Esophagus squamous epithelium (tissue), 5 donors: ENCODE data around the gene PTGDS. TPM values are rescaled to one million over a fixed set of nuclear protein-coding genes. Genes with fewer than 3 reads are reported as not detected.

ENCODE experiments used
- DNase-seq: peaks from one replicate; lab custom pipeline; 2025; lab: John Stamatoyannopoulos, UW
- H3K27ac ChIP-seq, 4 donors: fragments of 200-600 bp; sonication (generic); one replicate each; pipeline ENCODE4 v1.5.1; 2016 to 2019; ENCODE audit warnings: mild to moderate bottlenecking in 1 of 4
- H3K27me3 ChIP-seq, 4 donors: fragments of 200-600 bp; sonication (generic); 1 replicate in 3 of 4; 2 replicates in 1 of 4; pipeline versions ENCODE4 v1.5.1 to v1.6.0; 2017 to 2021; ENCODE audit warnings: antibody characterized with exemption in 1 of 4
- H3K36me3 ChIP-seq, 3 donors: fragments of 200-600 bp; sonication (generic); one replicate each; pipeline ENCODE4 v1.5.1; 2016 to 2019
- H3K4me1 ChIP-seq, 3 donors: fragments of 200-600 bp; sonication (generic); one replicate each; pipeline ENCODE4 v1.5.1; 2017 to 2019
- H3K4me3 ChIP-seq, 4 donors: fragments of 200-600 bp; sonication (generic); 1 replicate in 3 of 4; 2 replicates in 1 of 4; pipeline ENCODE4 v1.5.1; 2016 to 2019; ENCODE audit warnings: mild to moderate bottlenecking in 2 of 4, moderate library complexity in 1 of 4
- H3K9me3 ChIP-seq, 3 donors: fragments of 200-600 bp; sonication (generic); one replicate each; pipeline ENCODE4 v1.5.1; 2016 to 2019
- CTCF ChIP-seq, 6 experiments: fragments of 450-650 bp in 4 of 6; fragments of 200-600 bp in 2 of 6; sonication (generic) in 2 of 6; IDR thresholded peaks; one replicate each; pipeline ENCODE4 v1.5.1; 2016 to 2019; ENCODE audit warnings: antibody characterized with exemption in 6 of 6, mild to moderate bottlenecking in 4 of 6, moderate library complexity in 4 of 6
- POLR2A ChIP-seq, 4 donors: fragments of 450-650 bp; IDR thresholded peaks; one replicate each; pipeline ENCODE4 v1.6.1; 2017; ENCODE audit warnings: antibody characterized with exemption in 4 of 4, mild to moderate bottlenecking in 4 of 4, moderate library complexity in 3 of 4
- WGBS, 2 donors: methylation state at CpG; one replicate each; pipeline ENCODE4 v1.1.5; 2018; 5-methylcytosine and 5-hydroxymethylcytosine counted together
- intact Hi-C: fragments of 100-400 bp; cut with DNase I; formaldehyde crosslinking; loops from one replicate; pipeline ENCODE4 v1.15.0; 2022
- total RNA-seq, 4 donors: library from RNA; depleted of rRNA; stranded (reverse); fragments of >200 nt; gene quantifications; one replicate each; pipeline ENCODE4 v1.1.0, GENCODE V29; 2016
- donor health status: DM: yes; HTN: yes; CAD: no.

Gene PTGDS
- total RNA-seq, result 100 to 1,000 TPM in 1 of 4 donors, 1 to 10 TPM in 3; 1.7 to 208 (median 4.8) TPM

GRCh38 chr9:136977223-136977622 is at the start of gene PTGDS:
PTGDS (plus strand) TSS chr9:136977504; CDS start chr9:136977579, 75 bp downstream.
- Histone ChIP-seq H3K9me3 (no peaks in the 10 kb centered on the region), H3K4me1 (peaks cover 13 to 61% (median 23%) of the 10 kb centered on the region in 3 donors), H3K4me3 (peak within 1 kb of the TSS; percentile 27 to 71 (median 47)), H3K27ac (peak within 1 kb of the TSS; percentile 43 to 82 (median 72)), H3K27me3 (peaks cover 0 to 9% (median 0%) of the 10 kb centered on the region in 4 donors), H3K36me3 (no peaks in the 10 kb centered on the region)
- no peak for DNase-seq
- WGBS, 2 donors, result 46 to 87% methylated on average over 3 to 6 of the region's 10 CpGs
- intact Hi-C loops, result no loop called here
- TF ChIP-seq CTCF (IDR thresholded peaks at IDR 0.05), result no peak
- peak in 1 of 4 donors; percentile 28 for TF ChIP-seq POLR2A (IDR thresholded peaks at IDR 0.05)

- H3K4me1 ChIP-seq, result peaks cover 0 to 20% (median 2%) of the 10 kb centered on the region in 3 donors
- no peak overlapping the region for H3K27ac ChIP-seq
- no peak overlapping the region for H3K4me3 ChIP-seq
- 68 to 90% methylated on average over 4 to 9 of the region's 9 CpGs for WGBS, 2 donors
- H3K9me3 ChIP-seq, result no peaks in the 10 kb centered on the region
- intact Hi-C loops, result no loop called here
- TF ChIP-seq POLR2A (IDR thresholded peaks at IDR 0.05) (no peak), CTCF (IDR thresholded peaks at IDR 0.05) (no peak)
- H3K36me3 ChIP-seq, result peaks cover 0 to 53% (median 14%) of the 10 kb centered on the region in 3 donors
- H3K27me3 ChIP-seq, result no peaks in the 10 kb centered on the region
- no peak for DNase-seq
These were observed 48.7 kb upstream of the PTGDS start for GRCh38 chr9:136928591-136928990.

DNA sequence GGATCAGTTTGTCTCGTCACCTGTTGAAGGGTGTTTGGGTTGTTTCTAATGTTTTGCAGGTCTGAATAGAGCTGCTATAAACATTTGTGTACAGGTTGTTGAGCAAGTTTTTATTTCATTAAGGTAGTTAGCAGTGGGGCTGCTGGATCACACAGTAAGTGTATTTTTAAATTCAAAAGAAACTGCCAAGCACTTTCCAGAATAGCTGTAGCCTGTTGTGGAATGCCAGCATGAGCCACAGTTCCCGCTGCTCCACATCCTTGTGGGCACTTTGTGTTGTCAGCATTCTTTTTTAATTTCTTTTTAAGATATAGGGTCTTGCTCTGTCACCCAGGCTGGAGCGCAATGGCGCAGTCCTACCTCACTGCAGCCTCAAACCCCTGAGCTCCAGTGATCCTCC is 47.3 kb upstream of the PTGDS start:
- Histone ChIP-seq H3K4me3 (no peak overlapping the region), H3K4me1 (peaks cover 0 to 18% (median 2%) of the 10 kb centered on the region in 3 donors), H3K36me3 (peaks cover 0 to 39% (median 11%) of the 10 kb centered on the region in 3 donors), H3K27ac (no peak overlapping the region), H3K9me3 (no peaks in the 10 kb centered on the region), H3K27me3 (no peaks in the 10 kb centered on the region)
- TF ChIP-seq POLR2A (IDR thresholded peaks at IDR 0.05) (no peak), CTCF (IDR thresholded peaks at IDR 0.05) (no peak)
- intact Hi-C loops, result no loop called here
- no peak for DNase-seq
- whole genome bisulfite sequencing, 2 donors, result 96 to 98% methylated on average over 4 of the region's 4 CpGs

DNA sequence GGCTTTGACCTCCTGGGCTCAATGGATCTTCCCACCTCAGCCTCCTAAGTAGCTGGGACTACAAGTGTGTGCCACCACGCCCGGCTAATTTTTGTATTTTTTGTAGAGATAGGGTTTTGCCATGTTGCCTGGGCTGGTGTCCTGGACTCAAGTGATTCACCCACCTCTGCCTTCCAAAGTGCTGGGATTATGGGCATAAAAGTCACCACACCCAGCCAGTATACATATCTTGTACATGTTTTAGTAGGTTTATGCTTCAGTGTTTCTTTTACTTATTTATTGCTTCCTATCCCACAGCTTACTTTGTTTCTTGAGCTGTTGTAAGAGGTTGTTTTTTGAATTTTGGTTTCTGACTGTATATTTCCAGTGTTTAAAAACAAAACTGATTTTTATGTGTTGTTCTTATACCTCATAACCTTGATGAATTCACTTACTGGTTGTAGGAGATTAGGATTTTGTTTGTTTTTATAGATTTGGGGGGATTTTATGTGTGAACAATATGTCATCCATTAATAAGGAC is 45.6 kb upstream of the PTGDS start:
- H3K27me3 ChIP-seq, result no peaks in the 10 kb centered on the region
- peak overlapping the region in 2 of 4 donors; percentile 66 to 79 for H3K27ac ChIP-seq
- no peaks in the 10 kb centered on the region for H3K9me3 ChIP-seq
- peaks cover 0 to 10% (median 2%) of the 10 kb centered on the region in 3 donors for H3K4me1 ChIP-seq
- no peak overlapping the region for H3K4me3 ChIP-seq
- intact Hi-C loops, result no loop called here
- 68 to 85% methylated on average over 2 of the region's 2 CpGs for WGBS, 2 donors
- no peak for DNase-seq
- H3K36me3 ChIP-seq, result peaks cover 0 to 23% (median 0%) of the 10 kb centered on the region in 3 donors
- no peak for TF ChIP-seq CTCF (IDR thresholded peaks at IDR 0.05)

DNA sequence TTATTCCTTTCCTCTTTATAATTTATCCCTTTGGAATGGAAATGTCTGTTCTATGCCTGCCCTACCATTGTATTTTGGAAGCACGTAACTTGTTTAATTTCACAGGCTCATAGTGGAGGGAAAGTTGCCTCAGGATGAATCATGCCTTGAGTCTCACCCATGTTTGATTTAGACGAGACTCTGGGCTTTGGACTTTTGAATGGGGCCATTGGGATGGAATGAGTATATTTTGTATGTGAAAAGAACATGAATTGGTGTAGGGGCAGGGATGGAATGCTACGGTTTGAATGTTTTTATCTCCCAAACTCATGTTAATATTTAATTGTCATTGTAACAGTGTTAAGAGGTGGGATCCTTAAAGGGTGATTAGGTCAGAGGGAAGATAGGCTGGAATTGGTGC is 43.0 kb upstream of the PTGDS start:
- H3K4me3 ChIP-seq, result no peak overlapping the region
- peaks cover 0 to 10% (median 2%) of the 10 kb centered on the region in 3 donors for H3K4me1 ChIP-seq
- no peak overlapping the region for H3K27ac ChIP-seq
- DNase-seq, result no peak
- 66 to 68% methylated on average over 3 of the region's 3 CpGs for WGBS, 2 donors
- H3K9me3 ChIP-seq, result no peaks in the 10 kb centered on the region
- no peak for TF ChIP-seq POLR2A (IDR thresholded peaks at IDR 0.05)
- no peak for TF ChIP-seq CTCF (IDR thresholded peaks at IDR 0.05)
- no peaks in the 10 kb centered on the region for H3K27me3 ChIP-seq
- peaks cover 0 to 21% (median 0%) of the 10 kb centered on the region in 3 donors for H3K36me3 ChIP-seq
- intact Hi-C loops, result no loop called here
